ENCODE results near the gene DNPEP.

- no peak for TF ChIP-seq POLR2AphosphoS5 (IDR thresholded peaks at IDR 0.05)
- TF ChIP-seq CTCF (IDR thresholded peaks at IDR 0.05): no peak
Observed at GRCh38 chr2:219396863-219397457, 9.2 kb upstream of the DNPEP start.

All from esophagus muscularis mucosa (tissue), 3 donors.